Renal cortex interstitium (tissue), 11 donors: ENCODE data around the gene DENR. TPM values are rescaled to one million over a fixed set of nuclear protein-coding genes. Genes with fewer than 3 reads are reported as not detected.
"Not testable (repeated sequence)": the region's sequence is repeated elsewhere in the genome, so short reads cannot be mapped to it uniquely, and the experiment has no call there.

Source experiments
- DNase-seq, 11 donors: peaks; one replicate each; pipeline ENCODE4 v3.0.0-alpha.2; 2013; ENCODE audit warnings: low read depth in 9 of 11, low spot score in 4 of 11; ENCODE audit errors: extremely low read depth in 1 of 11
- polyA plus RNA-seq, 3 donors: library from polyadenylated mRNA; unstranded; fragments of 120-200 nt; gene quantifications; one replicate each; pipeline ENCODE4 v1.2.1, GENCODE V29; 2013; ENCODE audit not compliant: insufficient read length in 3 of 3

The DENR gene
- polyA plus RNA-seq, 3 donors = 88.3 to 102 (median 99.2) TPM

DNA sequence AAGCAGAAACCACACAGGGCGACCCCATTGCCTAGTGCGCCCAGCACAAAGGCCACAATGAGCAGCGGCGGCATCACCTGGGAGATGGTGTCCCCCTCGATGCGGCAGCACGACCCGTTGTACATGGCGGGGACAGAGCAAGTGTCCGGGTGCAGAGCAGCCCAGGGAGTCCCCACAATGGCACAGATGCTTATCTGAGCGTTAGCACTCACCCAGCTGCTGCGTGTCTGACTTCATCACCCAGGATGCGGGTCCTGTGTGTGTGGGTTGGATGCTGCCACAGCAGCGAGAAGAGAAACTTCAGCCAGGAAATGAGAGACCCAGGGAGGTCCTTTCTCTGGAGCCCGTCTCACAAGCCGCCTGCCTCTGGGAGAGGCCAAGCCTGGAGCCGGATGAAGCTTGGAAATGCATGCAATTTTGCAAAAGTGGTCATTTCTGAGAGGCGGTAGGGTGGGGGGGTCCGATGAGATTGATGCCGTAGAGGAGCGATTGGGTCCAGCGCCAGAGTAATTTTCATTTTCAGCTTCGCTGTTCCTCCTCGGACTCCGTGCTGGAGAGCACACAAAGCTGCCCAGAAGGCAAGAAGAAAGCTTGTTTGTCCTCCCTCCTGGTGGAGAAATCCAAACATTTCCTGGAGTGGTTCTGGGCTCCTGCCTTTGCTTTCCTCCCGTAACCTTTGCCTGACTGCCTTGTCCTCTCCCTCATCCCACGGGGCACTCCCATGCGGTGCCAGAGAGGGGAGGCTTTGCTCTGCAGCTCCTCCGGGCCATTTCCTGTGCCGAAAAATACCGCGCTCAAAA, 22.2 kb upstream of the DENR start, which contains the start of gene HCAR1:
TSS of gene HCAR1 (minus strand) at position 630 of the 800 bp plus-strand sequence. CDS start at position 125, 505 bp downstream.
- DNase-seq = peak in 5 of 11 donors; percentile 21 to 60 (median 49)

DNA sequence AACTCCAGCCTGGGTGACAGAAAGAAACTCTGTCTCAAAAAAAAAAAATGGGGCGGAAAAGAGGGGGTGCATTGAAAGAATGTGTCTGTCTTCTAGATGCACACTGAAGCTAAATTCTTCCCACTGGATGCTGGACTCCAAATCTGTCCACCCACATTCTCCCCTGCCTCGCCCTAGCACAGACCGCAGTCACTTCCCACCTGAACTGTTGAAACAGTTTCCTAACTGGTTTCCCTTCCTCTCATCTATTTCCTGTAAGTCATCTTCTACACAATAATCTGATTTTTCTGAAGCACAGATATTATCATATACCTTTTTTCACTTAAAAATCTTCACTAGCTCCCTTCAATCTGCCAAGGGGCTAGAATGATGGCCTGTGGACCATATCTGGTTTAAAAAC, 20.5 kb upstream of the DENR start:
- DNase-seq = no peak

DNA sequence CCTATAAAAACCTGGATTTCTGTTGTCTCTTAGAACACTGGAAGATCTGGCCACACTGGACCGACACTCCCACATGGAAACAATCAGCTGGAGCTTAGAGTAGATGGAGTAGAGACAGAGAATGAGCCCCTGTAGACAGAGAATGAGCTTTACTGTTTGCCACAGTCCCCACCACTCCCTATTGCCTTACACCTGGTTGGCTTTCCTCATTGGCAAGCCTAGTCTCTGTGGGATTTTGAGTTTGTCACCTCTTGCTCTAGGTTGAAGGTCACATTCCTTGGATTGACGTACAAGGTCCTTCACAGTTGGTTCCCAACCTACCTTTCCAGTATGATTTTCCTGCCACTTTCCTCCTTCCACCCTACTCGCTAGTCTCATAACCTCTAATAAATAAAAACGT, 20.0 kb upstream of the DENR start:
- DNase-seq = no peak

DNA sequence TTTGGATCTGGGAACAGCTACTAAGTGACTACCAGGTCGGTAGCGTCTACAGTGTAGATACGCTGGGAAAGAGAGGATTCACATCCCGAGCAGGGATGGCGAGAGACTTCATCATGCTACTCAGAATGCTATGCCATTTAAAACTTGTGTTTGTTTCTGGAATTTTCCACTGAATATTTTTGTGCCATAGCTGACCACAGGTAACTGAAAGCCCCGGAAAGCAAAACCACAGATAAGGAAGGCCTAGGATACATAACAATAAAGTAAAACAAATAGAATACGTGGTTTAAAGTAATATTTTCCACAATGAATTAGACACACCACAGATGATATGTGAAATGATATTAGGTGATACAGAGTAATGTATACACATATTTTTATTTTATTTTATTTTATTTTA, 14.1 kb upstream of the DENR start:
- DNase-seq = no peak

DNA sequence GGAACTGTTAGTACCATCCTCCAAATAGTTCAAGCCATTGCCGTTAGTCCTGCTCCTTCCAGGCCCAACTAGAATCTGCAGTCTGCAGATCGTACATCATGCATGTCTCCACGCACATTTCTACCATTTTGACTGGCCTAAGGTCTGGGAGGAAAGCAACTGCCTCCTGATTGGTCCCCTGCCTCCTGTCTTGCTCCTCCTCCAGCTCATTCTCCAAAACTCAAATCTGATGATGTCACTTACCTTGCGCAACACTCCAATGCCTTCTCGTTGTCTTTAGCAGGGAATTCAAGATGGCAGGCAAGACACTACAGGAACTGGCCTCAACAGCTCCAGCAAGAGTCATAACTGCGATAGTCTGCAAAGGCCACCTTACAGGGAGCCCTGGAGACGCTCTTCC, 12.3 kb upstream of the DENR start:
- DNase-seq = no peak

DNA sequence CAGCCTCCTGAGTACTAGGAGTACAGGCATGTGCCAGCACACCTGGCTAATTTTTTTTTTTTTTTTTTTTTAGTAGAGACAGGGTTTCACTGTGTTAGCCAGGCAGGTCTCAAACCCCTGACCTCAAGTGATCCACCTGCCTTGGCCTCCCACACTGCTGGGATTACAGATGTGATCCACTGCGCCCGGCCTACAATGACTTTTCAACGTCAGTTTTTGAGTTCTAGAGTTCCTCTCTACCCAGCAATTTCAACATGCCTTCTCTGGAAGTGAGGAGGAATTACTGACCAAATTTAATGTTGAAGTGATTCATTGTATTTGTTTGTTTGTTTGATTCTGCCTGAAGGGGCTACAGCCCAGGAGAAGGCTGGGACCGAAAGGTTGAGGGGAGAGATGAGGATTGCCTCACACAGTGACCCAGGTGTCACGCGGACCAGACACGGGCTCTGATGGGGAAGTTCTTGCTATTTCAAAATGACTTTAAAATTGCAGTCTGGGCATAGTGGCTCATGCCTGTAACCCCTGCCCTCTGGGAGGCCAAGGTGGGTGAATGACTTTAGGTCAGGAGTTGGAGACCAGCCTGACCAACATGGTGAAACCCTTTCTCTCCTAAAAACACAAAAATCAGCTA, 8.6 kb upstream of the DENR start:
- no peak for DNase-seq

DNA sequence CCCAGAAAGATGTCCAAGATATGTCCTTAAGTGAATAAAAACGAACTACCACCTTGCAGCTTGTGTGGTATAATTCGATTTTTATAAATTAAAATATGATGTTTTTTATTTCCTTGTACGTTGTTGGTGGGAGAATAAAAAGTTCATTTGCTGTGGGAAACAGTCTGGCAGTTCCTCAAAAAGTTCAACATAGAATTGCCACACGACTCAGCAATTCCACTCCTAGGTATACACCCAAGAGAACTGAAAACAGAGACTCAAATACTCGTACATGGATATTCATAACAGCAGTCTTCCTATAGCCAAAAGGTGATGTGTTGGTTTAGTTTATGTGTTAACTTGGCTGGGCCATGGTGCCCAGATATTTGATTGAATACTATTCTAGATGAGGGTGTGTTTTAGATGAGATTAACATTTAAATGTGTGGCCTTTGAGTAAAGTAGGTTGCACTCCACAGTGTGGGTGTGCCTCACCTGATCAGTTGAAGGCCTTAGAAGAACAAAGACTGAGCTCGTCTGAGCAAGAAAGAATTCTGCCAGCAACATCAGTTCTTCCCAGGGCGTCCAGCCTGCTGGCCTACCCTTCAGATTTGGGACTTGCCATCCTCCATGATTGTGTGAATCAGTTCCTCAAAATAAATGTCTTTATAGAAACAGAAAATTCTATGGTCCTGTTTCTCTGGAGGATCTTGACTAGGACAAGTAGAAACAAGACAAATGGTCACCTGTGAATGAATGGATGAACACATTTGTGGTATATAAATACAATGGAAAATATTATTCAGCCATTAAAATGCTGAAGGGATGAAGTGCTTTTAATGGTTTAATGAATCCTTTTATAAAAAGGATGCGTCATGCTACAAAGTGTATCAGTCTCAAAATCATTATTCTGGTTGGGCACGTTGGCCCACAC, 5.1 kb upstream of the DENR start:
- DNase-seq = no peak

DNA sequence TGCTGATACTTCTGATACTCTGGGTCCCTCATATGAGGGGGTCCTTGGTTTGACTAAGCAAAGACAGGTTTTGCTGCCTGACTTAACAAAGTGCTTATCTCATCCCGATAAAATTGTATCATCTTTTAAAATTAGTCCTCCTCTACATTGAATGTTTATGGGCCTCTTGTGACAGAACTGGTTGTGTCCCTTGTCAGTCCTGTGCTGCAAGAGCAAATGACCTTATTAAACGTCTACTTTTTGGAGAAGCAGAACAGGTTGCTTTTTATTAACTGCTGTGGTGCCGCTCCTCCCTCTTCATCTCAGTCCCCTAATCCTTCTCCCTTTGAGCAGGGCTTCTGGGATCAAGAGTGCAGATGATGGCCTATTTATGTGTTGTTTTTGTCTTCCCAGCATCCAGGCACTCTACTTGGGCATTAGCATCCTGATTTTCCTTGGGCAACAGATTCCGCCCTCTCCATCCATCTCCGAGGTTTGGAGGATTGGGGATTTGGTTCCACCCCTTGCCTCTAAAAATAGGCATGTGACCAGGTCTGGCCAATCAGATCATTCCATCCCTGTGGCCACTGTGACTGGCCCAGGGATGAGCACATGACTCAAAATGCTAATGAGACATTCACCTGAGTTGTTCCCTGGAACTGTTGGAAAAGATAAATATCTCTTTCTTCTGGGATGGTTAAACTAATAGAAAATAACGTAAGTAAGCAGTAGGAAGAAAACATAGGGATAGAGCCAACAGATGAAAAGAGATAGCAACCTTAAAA, 2.9 kb upstream of the DENR start:
- DNase-seq = no peak

DNA sequence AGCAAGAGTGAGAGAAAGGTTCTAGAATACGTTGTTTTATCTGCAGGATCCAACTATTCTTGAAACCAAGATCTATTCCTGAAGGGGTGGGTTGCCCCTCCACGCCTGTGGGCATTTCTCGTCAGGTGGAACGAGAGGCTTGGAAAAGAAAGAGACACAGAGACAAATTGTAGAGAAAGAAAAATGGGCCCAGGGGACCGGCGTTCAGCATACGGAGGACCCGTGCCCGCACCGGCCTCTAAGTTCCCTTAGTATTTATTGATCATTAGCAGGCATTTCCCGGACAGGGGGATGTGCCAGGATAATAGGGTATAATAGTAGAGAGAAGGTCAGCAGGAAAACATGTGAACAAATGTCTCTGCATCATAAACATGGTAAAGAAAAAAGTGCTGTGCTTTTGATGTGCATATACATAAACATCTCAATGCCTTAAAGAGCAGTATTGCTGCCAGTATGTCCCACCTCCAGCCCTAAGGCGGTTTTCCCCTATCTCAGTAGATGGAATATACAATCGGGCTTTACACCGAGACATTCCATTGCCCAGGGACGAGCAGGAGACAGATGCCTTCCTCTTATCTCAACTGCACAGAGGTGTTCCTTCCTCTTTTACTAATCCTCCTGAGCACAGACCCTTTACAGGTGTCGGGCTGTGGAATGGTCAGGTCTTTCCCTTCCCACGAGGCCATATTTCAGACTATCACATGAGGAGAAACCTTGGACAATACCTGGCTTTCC, 1.7 kb upstream of the DENR start:
- DNase-seq = not testable (repeated sequence)

DNA sequence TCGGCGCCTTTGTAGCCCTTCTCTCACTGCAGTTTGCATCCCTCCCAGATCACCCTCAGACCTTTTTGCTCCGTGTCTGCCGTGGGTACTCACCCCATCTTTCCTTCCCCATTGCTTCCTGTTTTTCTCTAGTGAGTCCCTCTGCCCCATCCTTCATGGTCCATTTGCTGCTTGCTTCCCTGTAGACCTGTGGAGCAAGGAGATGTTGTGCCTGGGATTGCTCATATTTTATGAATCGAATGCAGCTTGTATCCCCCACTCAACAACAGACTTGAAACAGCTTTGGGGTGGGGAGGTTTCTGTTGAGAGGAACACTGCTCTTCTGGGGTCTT, 661 bp downstream of the DENR start:
- no peak for DNase-seq

DNA sequence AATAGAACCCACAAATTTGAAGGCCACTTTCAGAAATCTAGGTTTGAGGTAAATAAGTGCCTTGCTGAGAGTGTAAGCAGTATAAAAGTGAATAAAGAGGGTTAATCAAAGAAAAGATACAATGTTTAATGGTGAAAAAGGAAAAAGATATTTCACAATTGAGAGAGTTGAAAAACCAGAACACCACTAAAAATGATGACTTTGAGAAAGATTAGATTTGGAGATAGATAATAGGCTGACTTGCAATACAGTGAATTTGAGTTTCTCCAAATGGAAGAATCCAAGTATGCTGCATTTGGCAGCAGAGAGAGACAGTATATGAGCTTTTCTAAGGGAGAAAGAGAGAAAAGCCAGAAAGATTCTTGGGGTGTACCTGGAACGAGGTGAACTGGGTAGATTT, 2.2 kb downstream of the DENR start:
- DNase-seq = no peak

DNA sequence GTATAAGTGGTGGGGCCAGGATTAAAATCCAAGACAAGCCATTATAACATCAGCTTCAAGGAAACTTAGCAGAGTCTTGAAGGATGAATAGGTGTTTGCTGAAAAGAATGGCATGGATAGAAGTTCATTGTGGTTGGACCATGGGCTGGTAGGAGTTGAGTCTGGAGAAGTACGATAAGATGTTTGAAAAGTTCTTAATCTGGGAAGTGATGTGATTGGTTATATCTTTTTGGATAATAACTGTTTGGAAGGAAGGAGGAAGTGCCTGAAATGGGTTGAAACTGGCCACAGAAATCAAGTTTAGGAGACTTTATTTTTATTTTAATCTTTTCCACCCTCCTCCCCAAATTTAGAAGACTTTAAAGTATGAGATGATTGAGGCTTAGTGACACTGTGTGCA, 4.9 kb downstream of the DENR start:
- no peak for DNase-seq

DNA sequence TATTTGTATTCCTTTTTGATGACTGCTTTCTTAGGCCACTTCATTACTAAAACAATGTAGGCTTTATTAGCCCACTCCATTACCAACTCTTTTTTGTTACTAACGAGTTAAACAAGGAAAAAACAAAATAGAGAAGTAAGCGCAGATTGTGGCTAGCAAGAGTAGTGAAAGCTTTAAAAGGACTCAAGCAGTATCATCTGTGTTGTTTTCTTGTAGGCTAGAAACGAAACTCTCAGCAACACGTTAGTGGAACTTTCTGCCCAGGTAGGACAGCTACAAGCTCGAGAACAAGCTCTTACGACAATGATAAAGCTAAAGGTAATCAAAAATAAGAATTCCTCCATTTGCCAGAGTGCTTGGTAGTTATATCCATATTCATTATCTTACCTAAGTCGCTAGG, 32.9 kb downstream of the DENR start:
- DNase-seq = no peak

DNA sequence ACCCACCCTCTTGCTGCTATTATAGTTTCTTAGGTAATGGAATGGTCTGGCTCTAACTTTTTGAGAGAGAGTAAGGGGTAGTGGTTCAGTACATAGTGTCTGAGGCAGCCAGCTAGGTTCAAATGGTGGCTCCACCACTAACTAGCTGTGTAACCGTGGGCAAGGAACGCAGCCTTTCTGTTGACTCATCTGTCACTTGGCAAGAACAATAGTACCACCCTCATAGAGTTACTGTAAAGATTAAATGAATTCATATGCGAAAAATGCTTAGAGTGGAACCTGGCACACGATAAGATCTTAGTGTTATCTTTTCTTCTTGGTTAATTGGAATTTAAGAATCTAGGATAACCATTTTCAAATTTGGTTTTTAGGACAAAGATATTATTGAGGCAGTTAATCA, 35.8 kb downstream of the DENR start:
- DNase-seq = no peak

DNA sequence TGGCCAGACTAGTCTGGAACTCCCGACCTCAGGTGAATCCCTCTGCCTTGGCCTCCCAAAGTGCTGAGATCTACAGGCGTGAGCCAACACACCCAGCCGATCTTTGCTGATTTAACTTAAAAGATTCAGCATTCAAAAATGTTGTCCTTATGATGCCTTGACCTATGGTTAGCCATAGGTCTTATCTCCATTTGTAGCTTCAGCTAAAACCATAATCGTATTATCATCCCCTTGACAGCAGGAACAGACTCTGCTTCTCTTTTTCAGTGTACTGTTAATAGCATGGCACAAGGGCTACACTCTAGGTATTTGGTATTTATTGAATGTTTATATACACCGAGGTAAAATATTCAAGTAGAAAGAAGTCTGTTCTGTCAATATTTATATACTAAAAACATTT, 37.0 kb downstream of the DENR start:
- DNase-seq = no peak

DNA sequence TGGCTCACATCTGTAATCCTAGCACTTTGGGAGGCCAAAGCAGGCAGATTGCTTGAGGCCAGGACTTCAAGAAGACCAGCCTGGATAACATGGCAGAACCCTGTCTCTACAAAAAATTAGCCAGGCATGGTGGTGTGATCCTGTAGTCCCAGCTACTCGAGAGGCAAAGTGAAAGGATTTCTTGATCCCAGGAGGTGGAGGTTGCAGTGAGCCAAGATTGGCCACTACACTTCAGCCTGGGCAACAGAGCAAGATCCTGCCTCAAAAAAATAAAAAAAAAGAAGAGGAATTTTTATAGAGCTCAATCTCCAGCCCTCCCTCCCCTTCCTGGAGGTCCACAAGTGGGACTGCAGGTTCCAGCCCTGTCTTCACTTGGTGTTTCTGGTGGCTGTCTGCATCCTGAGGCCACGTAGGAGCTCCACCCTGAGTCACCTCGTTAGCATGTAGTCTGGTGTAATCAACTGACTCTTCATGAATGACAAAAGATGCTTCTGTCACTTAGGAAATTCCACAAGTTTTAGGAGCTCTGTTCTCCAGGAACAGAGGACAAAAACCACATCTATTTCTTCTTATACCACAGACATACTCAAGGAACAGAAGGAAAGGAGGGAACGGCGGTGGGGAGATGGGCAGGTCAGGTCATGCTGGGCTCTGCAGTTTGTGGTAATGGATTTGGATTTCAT, 37.9 kb downstream of the DENR start:
- no peak for DNase-seq

DNA sequence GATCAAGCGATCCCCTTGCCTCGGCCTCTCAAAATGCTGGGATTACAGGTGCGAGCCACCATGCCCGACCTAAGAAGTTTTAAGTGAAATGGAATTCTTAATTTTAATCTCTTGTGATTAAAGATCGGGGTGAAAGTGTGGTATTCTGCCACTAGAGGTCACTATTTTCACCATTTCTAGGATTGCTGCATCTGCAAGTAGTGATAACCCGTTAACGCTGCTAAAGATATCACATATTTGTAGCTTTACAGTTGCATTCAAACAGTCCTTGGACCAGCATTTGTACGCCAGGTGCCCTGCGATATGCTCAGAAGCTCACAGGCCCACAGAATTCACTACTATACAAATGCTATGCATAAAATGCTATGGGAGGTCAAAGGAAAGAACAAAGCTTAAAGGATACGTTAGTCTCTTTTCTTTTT, 41.1 kb downstream of the DENR start:
- peak in 6 of 11 donors; percentile 24 to 52 (median 35) for DNase-seq

DNA sequence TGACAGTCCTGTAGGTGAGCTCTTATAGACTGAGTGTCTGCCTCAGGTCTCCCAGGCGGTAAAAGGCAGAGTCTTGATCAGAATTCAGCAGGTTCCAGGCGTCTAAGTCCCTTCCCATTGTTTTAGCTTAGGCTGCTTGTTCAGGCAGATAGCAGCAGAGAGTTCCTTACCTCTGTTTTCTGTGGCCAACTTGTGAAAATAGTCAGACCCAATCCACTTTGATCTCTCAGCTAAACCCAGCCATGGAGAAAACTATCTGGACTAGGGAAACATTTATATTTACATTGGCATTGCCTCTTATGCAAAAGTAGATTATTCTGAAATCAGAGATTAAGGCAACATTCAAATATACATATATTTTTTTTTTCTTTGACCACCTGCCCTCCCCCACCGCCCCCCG, 43.2 kb downstream of the DENR start:
- DNase-seq = no peak
